ACHN (cell line): ENCODE measurements around the gene ANKS1A.

ENCODE experiments used
- DNase-seq: peaks from one replicate; pipeline ENCODE4 v3.0.0-alpha.2; 2015
- in situ Hi-C: cut with HindIII; loops from 2 replicates; pipeline ENCODE4 v1.10.0; 2017; ENCODE audit warnings: low sequenced_read_pairs, low pct_ligation_motif_present, low pct_unique_long_range_greater_than_20kb

Gene ANKS1A

GRCh38 chr6:34941421-34941820 lies 52.4 kb downstream of the ANKS1A start:
- in situ Hi-C loops = no loop called here
- no peak for DNase-seq

- in situ Hi-C loops = no loop called here
Measured at GRCh38 chr6:34945317-34945716, 56.3 kb downstream of the ANKS1A start.

GRCh38 chr6:34947561-34947960 lies 58.5 kb downstream of the ANKS1A start:
- in situ Hi-C loops = no loop called here
- no peak for DNase-seq

More at GRCh38 chr6:34945317-34945716, 56.3 kb downstream of the ANKS1A start:
- DNase-seq = no peak

GRCh38 chr6:34949636-34950035 lies 60.6 kb downstream of the ANKS1A start:
- in situ Hi-C loops = no loop called here
- no peak for DNase-seq

GRCh38 chr6:34950849-34951248 lies 61.8 kb downstream of the ANKS1A start:
- DNase-seq = no peak
- in situ Hi-C loops = no loop called here

- in situ Hi-C loops = no loop called here
- DNase-seq = no peak
Measured at GRCh38 chr6:34951731-34952130, 62.7 kb downstream of the ANKS1A start.

- in situ Hi-C loops = no loop called here
- no peak for DNase-seq
Measured at GRCh38 chr6:34953061-34954025, 64.3 kb downstream of the ANKS1A start.

- DNase-seq = no peak
- in situ Hi-C loops = no loop called here
Measured at GRCh38 chr6:34955442-34955841, 66.4 kb downstream of the ANKS1A start.

- no peak for DNase-seq
- in situ Hi-C loops = no loop called here
Measured at GRCh38 chr6:34957231-34957783, 68.3 kb downstream of the ANKS1A start.

GRCh38 chr6:34958734-34959133 lies 69.7 kb downstream of the ANKS1A start:
- in situ Hi-C loops = no loop called here
- no peak for DNase-seq

- in situ Hi-C loops = no loop called here
- no peak for DNase-seq
Measured at GRCh38 chr6:34959224-34959623, 70.2 kb downstream of the ANKS1A start.

GRCh38 chr6:34961082-34961481 lies 72.0 kb downstream of the ANKS1A start:
- in situ Hi-C loops = no loop called here

GRCh38 chr6:34961574-34961973 lies 72.5 kb downstream of the ANKS1A start:
- no peak for DNase-seq
- in situ Hi-C loops = no loop called here

More at GRCh38 chr6:34961082-34961481, 72.0 kb downstream of the ANKS1A start:
- DNase-seq = no peak

GRCh38 chr6:34964564-34964963 lies 75.5 kb downstream of the ANKS1A start:
- DNase-seq = no peak
- in situ Hi-C loops = no loop called here

- DNase-seq = no peak
- in situ Hi-C loops = no loop called here
Measured at GRCh38 chr6:34967461-34967860, 78.4 kb downstream of the ANKS1A start.

GRCh38 chr6:34969662-34970265 lies 80.7 kb downstream of the ANKS1A start:
- in situ Hi-C loops = no loop called here
- DNase-seq = no peak

- no peak for DNase-seq
- in situ Hi-C loops = no loop called here
Measured at GRCh38 chr6:34970488-34970887, 81.4 kb downstream of the ANKS1A start.

- in situ Hi-C loops = no loop called here
- no peak for DNase-seq
Measured at GRCh38 chr6:34970957-34971356, 81.9 kb downstream of the ANKS1A start.

- peak; percentile 14 for DNase-seq
- in situ Hi-C loops = no loop called here
Measured at GRCh38 chr6:34973547-34974248, 84.6 kb downstream of the ANKS1A start.
